DLD1 (cell line): ENCODE results near the gene SLC44A1.

Source experiments
- in situ Hi-C: cut with HindIII; loops from 2 replicates; pipeline ENCODE4 v1.10.0; 2017; ENCODE audit warnings: low sequenced_read_pairs

The SLC44A1 gene

DNA sequence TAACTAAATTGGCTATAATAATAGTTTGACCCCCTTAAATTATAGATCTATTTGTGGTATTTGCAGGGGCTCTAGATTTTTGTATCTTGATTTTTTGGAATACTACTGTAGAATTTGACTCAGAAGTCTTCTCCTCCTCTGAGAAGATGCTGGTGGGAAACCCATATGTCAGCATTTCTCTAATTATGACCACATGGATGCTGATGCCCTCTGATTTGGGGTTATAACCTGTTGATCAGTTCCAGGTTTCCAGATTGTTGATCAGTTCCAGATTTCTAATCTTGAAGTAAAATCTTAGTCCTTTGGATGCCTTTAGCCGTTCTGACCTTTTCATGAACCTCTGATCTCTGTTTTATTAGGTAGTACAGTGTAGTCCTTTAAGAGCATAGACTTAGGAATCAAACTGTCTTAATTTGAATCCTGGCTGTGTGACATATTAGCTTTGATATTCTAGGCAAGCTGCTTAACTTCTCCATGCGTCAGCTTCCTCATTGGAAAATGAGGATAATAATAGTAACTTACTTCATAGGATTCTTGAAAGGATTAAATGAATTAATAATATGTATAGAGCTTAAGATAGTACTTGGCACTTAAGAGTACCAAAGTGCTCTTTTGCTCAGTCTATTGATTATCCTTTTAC, 211.5 kb downstream of the SLC44A1 start:
- in situ Hi-C loops: no loop called here

DNA sequence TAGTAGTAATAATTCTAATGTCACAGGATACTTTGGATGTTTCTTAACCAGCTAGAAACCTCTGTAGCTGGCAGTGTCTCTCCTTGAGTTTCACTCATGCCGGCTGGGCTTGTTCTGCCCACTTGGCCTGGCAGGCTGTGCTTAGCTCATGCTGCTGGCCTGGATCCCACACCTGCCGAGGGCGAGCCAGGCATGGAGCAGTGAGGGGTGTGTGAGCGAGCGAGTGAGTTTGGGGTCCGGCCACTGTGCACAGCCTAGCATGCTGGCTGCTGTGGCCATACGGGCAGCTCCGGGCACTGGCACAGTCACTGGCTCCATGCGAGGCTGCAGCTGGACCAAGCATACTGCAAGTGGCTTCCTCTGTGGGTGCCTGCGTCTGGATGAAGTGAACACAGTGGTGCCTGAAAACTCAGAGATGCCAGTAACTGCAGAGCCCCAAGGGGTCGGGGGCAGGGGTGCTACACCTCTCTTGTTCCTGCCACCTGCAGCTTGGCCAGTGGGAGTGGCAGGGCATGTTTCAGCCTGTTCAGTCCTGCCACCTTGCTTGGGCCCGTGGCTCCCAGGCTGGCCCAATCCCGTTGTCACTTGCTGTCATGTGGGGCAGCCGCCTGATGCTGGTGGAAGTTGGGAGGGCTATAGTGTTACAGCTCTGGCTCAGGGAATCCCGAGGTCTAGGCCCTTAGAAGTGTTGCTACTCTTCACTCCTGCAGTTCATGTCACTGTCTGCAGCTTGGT, 213.3 kb downstream of the SLC44A1 start:
- in situ Hi-C loops: no loop called here

DNA sequence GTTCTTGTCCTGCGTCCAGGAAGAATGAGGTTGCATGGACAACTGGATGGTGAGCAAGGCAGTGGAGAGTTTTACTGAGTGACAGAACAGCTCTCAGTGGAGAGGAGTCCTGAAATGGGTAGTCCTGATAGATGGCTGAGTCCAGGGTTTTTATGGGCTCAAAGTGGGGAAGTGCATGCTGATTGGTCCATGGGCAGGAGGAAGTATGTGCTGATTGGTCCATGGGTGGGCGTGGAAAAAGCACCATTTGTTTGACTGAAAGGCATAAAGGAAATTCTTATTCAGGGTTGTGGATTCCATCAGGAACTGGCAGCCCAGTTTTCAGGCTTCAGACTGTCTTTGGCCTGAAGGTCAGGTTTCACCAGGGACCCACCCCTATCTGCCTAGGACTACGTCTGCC, 214.0 kb downstream of the SLC44A1 start:
- in situ Hi-C loops: no loop called here

DNA sequence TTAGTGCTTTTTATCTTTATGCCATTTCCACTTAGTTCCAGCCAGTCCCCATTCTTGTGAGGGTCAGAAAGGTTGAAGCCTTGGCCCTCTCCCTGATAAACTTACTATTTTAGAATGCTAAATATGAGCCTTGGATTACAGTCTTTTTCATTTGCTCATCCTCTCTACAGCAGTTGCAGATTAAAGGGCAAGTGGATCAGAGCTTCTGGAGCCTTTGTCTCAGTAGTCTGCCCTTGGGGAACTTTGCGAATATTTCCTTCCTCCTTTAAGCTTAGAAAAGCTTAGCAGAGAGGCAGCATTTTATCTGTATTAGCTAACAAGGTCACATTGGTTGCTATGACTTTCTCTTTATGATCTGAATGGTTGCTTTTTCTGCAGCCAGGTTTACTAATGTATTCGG, 214.9 kb downstream of the SLC44A1 start:
- in situ Hi-C loops: no loop called here

DNA sequence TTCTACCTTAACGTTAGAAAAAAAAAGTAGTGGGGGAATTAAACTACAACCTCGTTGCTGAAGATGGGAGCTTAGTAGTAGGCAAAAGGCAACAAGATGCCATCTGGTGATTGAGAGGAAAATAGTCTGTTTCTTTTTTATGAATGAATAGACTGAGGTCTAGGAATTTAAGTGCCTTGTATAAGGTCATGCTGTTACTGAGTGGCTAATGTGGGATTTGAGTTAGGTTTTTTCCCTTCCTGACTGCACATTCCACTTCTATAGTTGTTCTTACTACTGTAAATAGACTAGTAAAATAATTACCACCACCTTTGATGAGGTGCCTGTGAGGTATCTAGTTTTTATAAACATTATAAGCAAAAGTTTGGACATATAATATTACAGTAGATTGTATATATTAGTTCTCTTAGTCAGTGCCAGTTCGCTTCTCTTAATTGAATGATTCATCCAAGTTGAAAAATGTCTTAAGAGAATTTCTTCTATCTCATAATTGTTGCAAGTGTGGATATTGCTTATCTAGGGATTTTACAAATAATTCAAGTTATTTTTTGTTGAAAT, 222.5 kb downstream of the SLC44A1 start:
- in situ Hi-C loops: no loop called here

DNA sequence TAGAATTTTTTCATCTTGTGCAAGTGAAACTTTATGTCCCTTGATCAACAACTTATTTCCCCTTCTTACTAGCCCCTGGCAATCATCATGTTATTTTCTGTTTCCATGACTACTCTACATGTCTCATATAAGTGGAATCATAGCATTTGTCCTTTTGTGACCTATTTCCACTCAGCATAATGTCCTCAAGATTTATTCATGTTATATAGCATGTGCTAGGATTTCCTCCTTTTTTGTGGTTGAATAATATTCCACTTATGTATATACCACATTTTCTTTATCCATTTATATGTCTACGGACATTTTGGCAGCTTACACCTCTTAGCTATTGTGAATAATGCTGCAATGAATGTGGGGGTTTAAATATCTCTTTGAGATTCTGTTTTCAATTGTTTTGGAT, 224.4 kb downstream of the SLC44A1 start:
- in situ Hi-C loops: no loop called here

DNA sequence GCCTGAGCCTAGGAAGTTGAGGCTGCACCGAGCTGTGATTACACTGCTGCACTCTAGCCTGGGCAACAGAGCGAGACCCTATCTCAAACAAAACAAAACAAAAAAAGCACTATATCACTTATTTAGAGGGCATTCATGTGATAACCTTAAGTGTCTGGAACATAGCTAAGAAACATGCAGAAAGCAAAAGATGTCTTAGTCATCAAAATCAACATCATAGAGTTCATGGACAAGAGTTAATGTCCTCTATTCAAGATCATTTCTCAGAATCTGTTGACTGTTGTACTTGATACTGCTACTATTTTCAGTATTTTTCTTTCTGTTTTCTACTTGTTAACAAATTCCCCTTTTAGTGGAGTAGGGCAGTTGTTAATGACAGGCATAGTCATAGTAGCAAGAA, 228.8 kb downstream of the SLC44A1 start:
- in situ Hi-C loops: no loop called here

DNA sequence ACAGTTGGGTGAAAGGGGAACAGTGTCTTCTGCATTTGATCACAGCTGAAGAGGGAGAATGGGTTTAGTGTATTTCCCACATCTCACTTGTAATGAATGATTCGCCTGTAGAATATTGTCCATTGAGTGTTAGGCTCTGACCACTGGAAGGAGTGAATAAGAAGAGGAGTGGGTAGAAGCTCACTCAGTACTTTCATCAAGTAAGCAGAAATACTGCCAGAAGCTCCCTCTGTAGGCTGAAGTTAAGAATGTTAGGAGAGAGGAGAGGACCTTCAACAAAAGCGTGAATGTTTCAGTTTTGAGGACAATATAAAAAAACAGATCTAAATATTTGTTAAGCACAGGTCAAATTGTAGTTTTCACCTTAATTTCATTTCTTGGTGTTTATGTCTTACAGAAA, 230.9 kb downstream of the SLC44A1 start:
- in situ Hi-C loops: no loop called here

DNA sequence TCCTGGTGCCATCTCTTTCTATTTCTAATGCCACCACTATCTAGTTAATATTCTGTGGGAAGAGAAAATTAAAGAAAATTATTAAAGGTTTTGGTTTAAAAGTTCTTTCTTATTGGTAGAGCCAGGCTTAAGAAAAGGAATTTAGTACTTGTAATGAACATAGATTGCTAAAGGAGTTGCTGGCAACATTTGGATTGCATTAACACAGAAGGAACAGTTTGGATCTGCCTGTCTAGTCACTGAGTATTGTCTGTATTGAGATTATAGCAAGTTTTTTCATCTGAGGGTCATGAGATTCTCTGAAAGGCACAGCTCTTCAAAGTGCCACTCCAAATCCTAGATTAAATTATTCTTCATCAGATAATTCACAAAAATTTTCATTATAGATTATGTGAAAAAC, 235.4 kb downstream of the SLC44A1 start:
- in situ Hi-C loops: no loop called here

DNA sequence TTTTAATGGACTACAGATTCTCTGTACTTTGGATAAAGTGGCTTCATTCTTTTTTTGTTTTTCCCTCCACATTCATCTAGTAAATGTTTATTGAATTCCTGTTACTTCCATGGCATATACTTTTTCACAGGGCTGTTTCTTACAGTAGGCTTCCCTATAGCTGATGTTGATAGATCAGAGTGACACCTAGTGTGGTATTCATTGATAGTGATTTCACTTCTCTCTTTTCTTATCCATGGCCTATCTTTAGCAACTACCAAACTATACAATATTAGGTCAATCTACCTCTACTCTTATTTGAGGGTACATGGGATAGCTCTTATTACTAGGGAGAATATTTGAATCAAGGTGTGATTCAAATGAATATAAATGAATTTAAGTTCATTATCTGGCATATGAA, 239.2 kb downstream of the SLC44A1 start:
- in situ Hi-C loops: no loop called here

DNA sequence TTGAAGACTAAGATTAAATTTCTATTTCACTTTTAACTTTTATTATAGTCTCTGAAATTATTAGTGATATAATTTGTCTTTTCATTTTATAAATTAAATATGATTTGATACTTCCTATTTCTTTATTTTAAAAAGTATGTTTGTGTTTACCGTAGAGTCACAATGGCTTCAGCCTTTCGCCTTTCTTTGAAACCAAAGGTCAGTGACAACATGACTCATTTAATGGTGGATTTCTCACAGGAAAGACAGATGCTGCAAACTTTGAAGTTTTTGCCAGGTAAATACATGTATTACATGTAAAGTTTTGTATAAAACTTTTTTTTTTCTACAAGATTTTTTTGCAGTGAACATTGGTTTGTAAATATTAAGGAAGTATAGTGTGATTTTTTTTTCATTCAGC, 239.8 kb downstream of the SLC44A1 start:
- in situ Hi-C loops: no loop called here

DNA sequence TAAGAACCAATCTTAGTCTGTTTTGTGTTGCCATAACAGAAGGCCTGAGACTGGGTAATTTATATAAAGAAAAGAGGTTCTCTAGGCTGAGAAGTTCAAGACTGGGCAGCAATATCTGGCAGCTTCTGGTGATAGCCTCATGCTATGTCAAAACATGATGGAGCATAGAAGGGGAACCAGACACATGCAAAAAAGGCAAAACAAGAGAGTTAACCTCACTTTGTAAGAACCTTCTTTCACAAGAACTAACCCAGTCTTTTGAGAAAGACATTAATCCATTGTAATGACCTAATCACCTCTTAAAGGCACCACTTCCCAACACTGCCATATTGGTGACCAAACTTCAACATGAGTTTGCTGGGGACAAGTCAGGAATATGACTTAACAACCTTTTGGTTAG, 240.7 kb downstream of the SLC44A1 start:
- in situ Hi-C loops: no loop called here
